Sigmoid colon (tissue), 4 donors: Measurements from ENCODE around the gene MTOR.

ENCODE experiments used
- CTCF ChIP-seq, 4 experiments: fragments of 450-650 bp in 3 of 4; fragments of 200-600 bp in 1 of 4; IDR thresholded peaks; one replicate each; pipeline ENCODE4 v1.5.1; 2016 to 2019; ENCODE audit warnings: antibody characterized with exemption in 4 of 4, mild to moderate bottlenecking in 3 of 4, moderate library complexity in 2 of 4
- POLR2A ChIP-seq, 2 donors: fragments of 450-650 bp; IDR thresholded peaks; one replicate each; pipeline ENCODE4 v1.6.1; 2016; ENCODE audit warnings: antibody characterized with exemption in 2 of 2, mild to moderate bottlenecking in 2 of 2, moderate library complexity in 2 of 2
- POLR2AphosphoS5 ChIP-seq, 4 donors: sonication (generic); formaldehyde crosslinking; IDR thresholded peaks; one replicate each; pipeline ENCODE4 v1.6.1; 2017; ENCODE audit warnings: antibody characterized with exemption in 4 of 4

GRCh38 chr1:11070876-11071275 lies 191.5 kb downstream of the MTOR start:
- TF ChIP-seq CTCF (IDR thresholded peaks at IDR 0.05): no peak
- no peak for TF ChIP-seq POLR2A (IDR thresholded peaks at IDR 0.05)
- TF ChIP-seq POLR2AphosphoS5 (IDR thresholded peaks at IDR 0.05): no peak
